ENCODE data around the gene SYNPO.

Gene SYNPO

DNA sequence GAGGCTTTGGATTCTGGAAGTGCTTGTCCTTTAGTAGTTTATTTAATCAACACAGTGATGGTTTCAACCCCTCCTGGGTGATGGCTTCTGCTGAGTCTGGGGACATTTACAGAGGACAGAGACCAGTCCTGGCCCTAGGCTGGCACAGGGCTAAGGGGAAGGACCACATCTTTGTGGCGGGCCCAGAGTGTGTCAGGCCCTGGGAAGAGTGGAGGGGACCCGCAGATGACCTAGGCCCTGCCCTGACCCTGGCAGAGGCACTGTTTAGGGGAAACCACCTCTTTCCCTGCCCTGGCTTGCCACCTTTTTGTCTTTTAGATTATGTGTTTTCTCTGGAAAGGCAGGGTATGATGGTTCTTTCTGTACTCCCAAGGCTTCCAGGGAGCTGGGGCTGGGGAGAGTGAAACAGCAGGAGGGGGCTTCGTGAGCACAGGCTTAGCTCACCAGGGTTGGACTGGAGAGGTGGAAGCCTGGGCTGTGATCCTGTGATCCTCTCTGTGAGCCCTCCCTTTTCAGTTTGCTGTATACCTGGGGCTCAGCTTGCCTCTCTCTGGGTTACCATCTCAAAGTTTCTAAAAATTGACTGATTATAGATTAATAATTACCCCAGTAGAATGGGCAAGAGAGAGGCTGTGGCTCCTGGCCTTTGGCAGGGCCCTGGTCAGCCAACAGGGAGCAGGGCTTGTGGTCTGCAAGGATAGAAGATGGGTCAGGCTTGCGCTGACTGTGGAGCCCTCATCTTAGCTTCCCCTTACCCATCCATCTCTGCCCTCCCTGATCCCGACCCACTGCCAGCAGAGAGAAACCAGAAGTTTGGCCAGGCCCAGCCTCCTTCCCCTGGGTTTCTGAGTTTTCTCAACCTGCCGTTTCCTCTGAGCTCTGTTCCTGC, 1.7 kb upstream of the SYNPO start:
- no peak for DNase-seq (ENCODE audit: low read depth, low spot score)
- H3K27ac ChIP-seq = no peak overlapping the region

DNA sequence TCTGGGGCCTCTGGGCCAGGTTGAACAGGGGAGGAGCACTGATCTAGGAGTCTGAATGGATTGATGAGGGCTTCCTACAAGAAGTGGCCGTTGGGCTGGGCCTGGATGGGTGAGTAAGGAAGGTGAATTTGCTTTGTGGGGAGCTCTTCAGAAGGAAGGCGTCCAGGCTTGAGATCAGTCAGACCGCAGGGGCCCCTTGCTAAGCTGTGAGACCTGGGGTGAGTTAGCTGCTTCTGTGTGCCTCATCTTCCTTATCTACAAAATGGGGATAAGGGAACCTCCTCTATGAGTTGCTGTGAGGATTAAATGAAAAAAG, 1.1 kb upstream of the SYNPO start:
- DNase-seq (ENCODE audit: low read depth, low spot score) = no peak
- no peak overlapping the region for H3K27ac ChIP-seq

DNA sequence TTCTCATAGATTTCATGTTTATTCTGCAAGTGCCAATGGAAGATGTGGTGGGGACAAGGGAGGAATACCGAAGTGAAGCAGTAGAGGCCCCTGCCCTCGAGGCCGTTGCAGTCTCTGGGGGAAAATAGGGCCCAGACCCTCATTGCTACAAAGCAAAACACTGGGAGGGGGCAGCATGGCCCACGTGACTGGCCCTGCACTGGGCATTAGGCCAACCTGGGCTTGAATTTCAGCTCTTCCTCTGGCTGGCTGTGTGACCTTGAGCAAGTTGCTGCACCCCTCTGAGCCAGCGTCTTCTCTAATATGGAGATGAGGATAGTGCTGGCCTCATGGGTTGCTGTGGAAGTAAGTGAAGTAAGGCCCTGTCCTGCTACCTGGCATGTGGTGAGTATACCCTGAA, 709 bp upstream of the SYNPO start:
- peak overlapping the region; percentile 78 for H3K27ac ChIP-seq
- no peak for DNase-seq (ENCODE audit: low read depth, low spot score)

GRCh38 chr5:150641006-150641570, 628 bp downstream of the SYNPO start:
- DNase-seq (ENCODE audit: low read depth, low spot score) = no peak
- peak overlapping the region; percentile 78 for H3K27ac ChIP-seq

GRCh38 chr5:150641824-150642566, 1.5 kb downstream of the SYNPO start:
- no peak for DNase-seq (ENCODE audit: low read depth, low spot score)
- H3K27ac ChIP-seq = peak overlapping the region; percentile 78

- H3K27ac ChIP-seq = peak overlapping the region; percentile 78
- no peak for DNase-seq (ENCODE audit: low read depth, low spot score)
Measured at GRCh38 chr5:150642567-150642927, 2.1 kb downstream of the SYNPO start.

DNA sequence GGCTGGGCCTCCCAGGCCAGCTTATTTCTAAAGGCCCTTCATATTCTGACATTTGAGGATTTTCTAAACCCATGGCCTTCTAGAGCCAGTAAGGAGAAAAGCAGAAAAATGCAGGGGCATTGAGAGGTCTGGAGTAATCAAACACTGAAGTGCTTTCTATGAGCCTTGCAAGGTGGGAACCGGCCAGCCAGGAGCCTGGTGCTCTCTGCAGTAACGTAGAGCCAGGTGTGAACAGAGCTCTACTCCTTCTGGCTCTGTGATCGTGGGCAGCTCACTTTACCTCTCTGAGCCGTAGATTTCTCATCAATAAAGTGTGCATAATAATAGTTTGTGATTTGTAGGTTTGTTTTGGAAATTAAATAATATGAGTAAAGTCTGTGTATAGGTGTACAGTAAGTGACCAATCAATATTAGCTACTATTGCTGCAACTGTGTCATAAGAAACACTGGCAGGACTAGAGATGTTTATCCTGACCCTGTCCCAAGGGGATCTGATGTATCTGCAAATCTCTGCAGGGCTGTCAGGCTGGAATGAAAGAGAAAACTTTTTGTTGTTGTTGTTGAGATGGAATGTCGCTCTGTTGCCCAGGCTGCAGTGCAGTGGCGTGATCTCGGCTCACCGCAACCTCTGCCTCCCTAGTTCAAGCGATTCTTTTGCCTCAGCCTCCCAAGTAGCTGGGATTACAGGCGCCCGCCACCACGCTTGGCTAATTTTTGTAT, 2.7 kb downstream of the SYNPO start:
- peak overlapping the region; percentile 78 for H3K27ac ChIP-seq
- no peak for DNase-seq (ENCODE audit: low read depth, low spot score)

GRCh38 chr5:150644058-150644457, 3.6 kb downstream of the SYNPO start:
- no peak for DNase-seq (ENCODE audit: low read depth, low spot score)
- no peak overlapping the region for H3K27ac ChIP-seq

GRCh38 chr5:150644514-150644913, 4.1 kb downstream of the SYNPO start:
- H3K27ac ChIP-seq = no peak overlapping the region
- DNase-seq (ENCODE audit: low read depth, low spot score) = no peak

DNA sequence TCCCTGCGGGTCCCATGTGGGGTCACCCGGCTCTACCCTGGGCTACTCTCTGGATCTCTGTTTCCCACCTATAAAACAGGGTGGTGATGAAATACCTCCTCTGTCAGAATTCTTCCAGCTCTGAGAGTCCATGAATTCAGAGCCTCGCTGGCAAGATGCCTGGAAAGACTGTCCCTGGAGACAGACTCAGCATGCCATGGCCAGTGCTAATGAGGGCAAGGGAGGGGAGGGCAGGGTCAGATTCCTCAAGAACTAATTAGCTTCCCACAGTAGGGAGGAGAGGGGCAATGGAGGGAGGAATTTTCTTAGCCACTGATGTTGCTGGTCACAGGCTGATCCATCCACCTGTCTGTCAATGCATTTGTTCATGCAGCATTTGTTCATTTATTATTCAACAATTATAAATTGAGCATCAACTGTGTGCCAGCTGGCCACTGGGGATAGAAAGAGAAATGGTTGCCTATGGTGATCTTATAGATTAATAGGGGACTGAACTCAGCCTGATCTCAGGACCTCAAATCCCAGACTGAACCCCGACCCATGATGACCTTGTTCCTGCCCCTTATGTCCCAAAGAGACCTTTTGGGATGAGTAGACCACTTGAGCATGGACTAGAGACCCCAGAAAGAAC, 4.7 kb downstream of the SYNPO start:
- no peak for DNase-seq (ENCODE audit: low read depth, low spot score)
- no peak overlapping the region for H3K27ac ChIP-seq

GRCh38 chr5:150647275-150648251, 7.1 kb downstream of the SYNPO start:
- H3K27ac ChIP-seq = no peak overlapping the region
- DNase-seq (ENCODE audit: low read depth, low spot score) = no peak

- no peak overlapping the region for H3K27ac ChIP-seq
- no peak for DNase-seq (ENCODE audit: low read depth, low spot score)
Measured at GRCh38 chr5:150648294-150649107, 8.0 kb downstream of the SYNPO start.

DNA sequence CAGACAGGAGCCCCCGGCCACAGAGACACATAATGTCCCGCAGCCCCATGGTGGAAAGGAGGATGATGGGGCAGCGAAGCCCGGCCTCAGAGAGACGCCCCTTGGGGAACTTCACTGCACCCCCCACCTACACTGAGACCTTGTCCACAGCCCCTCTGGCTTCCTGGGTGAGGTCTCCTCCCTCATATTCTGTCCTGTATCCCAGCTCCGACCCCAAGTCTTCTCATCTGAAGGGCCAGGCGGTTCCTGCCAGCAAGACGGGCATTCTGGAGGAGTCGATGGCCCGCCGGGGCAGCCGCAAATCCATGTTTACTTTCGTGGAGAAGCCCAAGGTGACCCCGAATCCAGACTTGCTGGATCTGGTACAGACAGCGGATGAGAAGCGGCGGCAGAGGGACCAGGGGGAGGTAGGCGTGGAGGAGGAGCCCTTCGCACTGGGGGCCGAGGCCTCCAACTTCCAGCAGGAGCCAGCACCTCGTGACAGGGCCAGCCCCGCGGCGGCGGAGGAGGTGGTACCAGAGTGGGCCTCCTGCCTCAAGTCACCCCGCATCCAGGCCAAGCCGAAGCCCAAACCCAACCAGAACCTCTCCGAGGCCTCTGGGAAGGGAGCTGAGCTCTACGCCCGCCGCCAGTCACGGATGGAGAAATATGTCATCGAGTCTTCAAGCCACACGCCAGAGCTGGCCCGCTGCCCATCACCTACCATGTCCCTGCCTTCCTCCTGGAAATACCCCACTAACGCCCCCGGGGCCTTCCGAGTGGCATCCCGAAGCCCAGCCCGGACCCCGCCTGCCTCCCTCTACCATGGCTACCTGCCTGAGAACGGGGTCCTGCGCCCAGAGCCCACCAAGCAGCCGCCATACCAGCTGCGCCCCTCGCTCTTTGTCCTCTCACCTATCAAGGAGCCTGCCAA, 8.9 kb downstream of the SYNPO start:
- H3K27ac ChIP-seq = no peak overlapping the region
- DNase-seq (ENCODE audit: low read depth, low spot score) = no peak

- H3K27ac ChIP-seq = no peak overlapping the region
Measured at GRCh38 chr5:150650021-150651006, 9.9 kb downstream of the SYNPO start.

DNA sequence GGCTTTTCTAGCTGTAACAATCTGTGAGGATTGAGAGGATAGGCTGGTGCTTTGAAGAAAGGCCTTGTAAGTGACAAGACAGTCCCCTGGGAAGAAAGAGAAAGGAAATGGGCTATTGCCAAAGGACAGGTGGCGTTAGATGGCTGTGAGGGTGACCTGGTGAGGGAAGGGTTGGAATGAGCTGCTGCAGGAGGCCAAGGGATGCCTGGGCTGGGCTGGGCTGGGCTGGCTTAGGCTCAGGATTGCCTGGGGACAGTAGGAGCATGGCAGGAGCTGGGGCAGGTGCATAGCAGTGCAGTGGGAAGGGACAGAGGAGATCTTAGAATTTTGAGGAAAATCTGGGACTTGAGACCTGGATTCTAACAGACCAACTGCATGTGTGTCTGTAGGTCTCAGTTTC, 10.9 kb downstream of the SYNPO start:
- H3K27ac ChIP-seq = no peak overlapping the region
- DNase-seq (ENCODE audit: low read depth, low spot score) = no peak

More at GRCh38 chr5:150650021-150651006, 9.9 kb downstream of the SYNPO start:
- DNase-seq (ENCODE audit: low read depth, low spot score) = no peak

All from epithelial cell of prostate (primary cell).